Measurements from ENCODE around the gene CACNA2D2.

GRCh38 chr3:50516440-50516871 is 13.0 kb upstream of the CACNA2D2 start:
- no peak for TF ChIP-seq CTCF (IDR thresholded peaks at IDR 0.05)
- no peak for TF ChIP-seq POLR2A (IDR thresholded peaks at IDR 0.05)
